PC-9 (cell line): Measurements from ENCODE around the gene CLIC5. TPM values are rescaled to one million over a fixed set of nuclear protein-coding genes. Genes with fewer than 3 reads are reported as not detected.

Experiments
- BruUV-seq: library from RNA; stranded (reverse); fragments of 400-500 nt; replicated peaks from 2 replicates; lab custom pipeline; 2021; lab: Mats Ljungman, UMichigan
- CTCF ChIA-PET: fragments of 300-600 bp; sonication (Branson Sonifier 250); formaldehyde crosslinking; loops from one replicate; lab custom pipeline; 2022; ENCODE audit warnings: antibody characterized with exemption; lab: Charles Lee
- POLR2A ChIA-PET: fragments of 300-600 bp; sonication (Branson Sonifier 250); formaldehyde crosslinking; loops from one replicate; lab custom pipeline; 2022; ENCODE audit warnings: antibody characterized with exemption; ENCODE audit not compliant: unreplicated experiment; lab: Charles Lee
- DNase-seq, 2 experiments: peaks; one replicate each; pipeline versions ENCODE4 v3.0.0 to v3.0.0-alpha.2; 2015 to 2022; ENCODE audit warnings: mixed read lengths in 1 of 2
- H2AFZ ChIP-seq: fragments of 200-600 bp; sonication (generic); 2 replicates; pipeline ENCODE4 v1.8.1; 2017; ENCODE audit warnings: antibody characterized with exemption
- H3F3A ChIP-seq: fragments of 200-600 bp; sonication (generic); 2 replicates; pipeline ENCODE4 v1.8.1; 2017; ENCODE audit warnings: antibody characterized with exemption, mild to moderate bottlenecking, low read depth; ENCODE audit not compliant: insufficient read depth
- H3K27ac ChIP-seq: fragments of 200-600 bp; sonication (generic); 2 replicates; pipeline ENCODE4 v1.6.1; 2016; ENCODE audit warnings: mixed run types
- H3K27me3 ChIP-seq: fragments of 200-600 bp; sonication (generic); 2 replicates; pipeline ENCODE4 v1.6.1; 2016; ENCODE audit warnings: low read depth, mixed run types; ENCODE audit not compliant: insufficient read depth
- H3K36me3 ChIP-seq: fragments of 200-600 bp; sonication (generic); 2 replicates; pipeline ENCODE4 v1.6.1; 2016; ENCODE audit warnings: low read depth, mixed run types
- H3K4me1 ChIP-seq: fragments of 200-600 bp; sonication (generic); replicated peaks from 2 replicates; pipeline ENCODE4 v1.6.1; 2016; ENCODE audit warnings: mixed run types; ENCODE audit not compliant: insufficient read depth
- H3K4me2 ChIP-seq: fragments of 200-600 bp; sonication (generic); 2 replicates; pipeline ENCODE4 v1.6.1; 2017; ENCODE audit warnings: mixed run types
- H3K4me3 ChIP-seq: fragments of 200-600 bp; sonication (generic); 2 replicates; pipeline ENCODE4 v1.6.1; 2016; ENCODE audit warnings: mixed run types
- H3K79me2 ChIP-seq: fragments of 200-600 bp; sonication (generic); 2 replicates; pipeline ENCODE4 v1.6.1; 2017; ENCODE audit warnings: low read depth, mixed run types
- H3K9me2 ChIP-seq: fragments of 200-600 bp; sonication (generic); 2 replicates; pipeline ENCODE4 v1.8.1; 2017; ENCODE audit warnings: mild to moderate bottlenecking; ENCODE audit not compliant: insufficient read depth
- H3K9me3 ChIP-seq: fragments of 200-600 bp; sonication (generic); 2 replicates; pipeline ENCODE4 v1.8.1; 2016; ENCODE audit warnings: low read depth; ENCODE audit not compliant: insufficient read depth
- H4K20me1 ChIP-seq: fragments of 200-600 bp; sonication (generic); 2 replicates; pipeline ENCODE4 v1.8.1; 2017; ENCODE audit not compliant: insufficient read depth
- EZH2 ChIP-seq: fragments of 200-600 bp; sonication (generic); IDR thresholded peaks from 2 replicates; pipeline ENCODE4 v1.8.0; 2017; ENCODE audit warnings: antibody characterized with exemption, low read depth
- intact Hi-C: fragments of 100-400 bp; cut with micrococcal nuclease; formaldehyde crosslinking; loops from one replicate; pipeline ENCODE4 v1.10.0; 2022; ENCODE audit not compliant: unreplicated experiment
- total RNA-seq: library from RNA; stranded (reverse); gene quantifications from 2 replicates; pipeline ENCODE4 v1.2.3, GENCODE V29; 2021
- TF ChIP-seq, protein P1 (sequence below): fragments of 200-600 bp; sonication (generic); conservative IDR thresholded peaks from 2 replicates; pipeline ENCODE4 v1.6.1; 2017; ENCODE audit warnings: mixed run types, antibody characterized with exemption, mild to moderate bottlenecking, moderate library complexity

The CLIC5 gene
- total RNA-seq, 1 experiment from 2014 or later, result 2.0 TPM

- H3F3A ChIP-seq, result no peaks in the 10 kb centered on the region
- H3K4me2 ChIP-seq, result no peak overlapping the region
- H3K36me3 ChIP-seq, result no peaks in the 10 kb centered on the region
- no peak overlapping the region for H2AFZ ChIP-seq
- no peaks in the 10 kb centered on the region for H3K9me3 ChIP-seq
- POLR2A ChIA-PET, result interaction anchor here (0.5 kb wide), 1 partner anchor 878 kb away, joined by 3 read pairs; no protein-coding TSS in a partner anchor
- intact Hi-C loops, result no loop called here
- H3K27ac ChIP-seq, result no peak overlapping the region
- H3K79me2 ChIP-seq, result no peaks in the 10 kb centered on the region
- H3K27me3 ChIP-seq, result no peaks in the 10 kb centered on the region
- CTCF ChIA-PET, result no interaction called here
- no TSS peak for BruUV-seq
- H3K4me1 ChIP-seq, result peaks cover 13% of the 10 kb centered on the region
- H3K4me3 ChIP-seq, result no peak overlapping the region
- no peak for DNase-seq
- H4K20me1 ChIP-seq, result no peaks in the 10 kb centered on the region
- TF ChIP-seq EZH2, result no peak
- TF ChIP-seq, protein P1, sequence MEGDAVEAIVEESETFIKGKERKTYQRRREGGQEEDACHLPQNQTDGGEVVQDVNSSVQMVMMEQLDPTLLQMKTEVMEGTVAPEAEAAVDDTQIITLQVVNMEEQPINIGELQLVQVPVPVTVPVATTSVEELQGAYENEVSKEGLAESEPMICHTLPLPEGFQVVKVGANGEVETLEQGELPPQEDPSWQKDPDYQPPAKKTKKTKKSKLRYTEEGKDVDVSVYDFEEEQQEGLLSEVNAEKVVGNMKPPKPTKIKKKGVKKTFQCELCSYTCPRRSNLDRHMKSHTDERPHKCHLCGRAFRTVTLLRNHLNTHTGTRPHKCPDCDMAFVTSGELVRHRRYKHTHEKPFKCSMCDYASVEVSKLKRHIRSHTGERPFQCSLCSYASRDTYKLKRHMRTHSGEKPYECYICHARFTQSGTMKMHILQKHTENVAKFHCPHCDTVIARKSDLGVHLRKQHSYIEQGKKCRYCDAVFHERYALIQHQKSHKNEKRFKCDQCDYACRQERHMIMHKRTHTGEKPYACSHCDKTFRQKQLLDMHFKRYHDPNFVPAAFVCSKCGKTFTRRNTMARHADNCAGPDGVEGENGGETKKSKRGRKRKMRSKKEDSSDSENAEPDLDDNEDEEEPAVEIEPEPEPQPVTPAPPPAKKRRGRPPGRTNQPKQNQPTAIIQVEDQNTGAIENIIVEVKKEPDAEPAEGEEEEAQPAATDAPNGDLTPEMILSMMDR, result no peak
- no peaks in the 10 kb centered on the region for H3K9me2 ChIP-seq
Measured at GRCh38 chr6:45969026-45969425, 46.6 kb downstream of the CLIC5 start.

DNA sequence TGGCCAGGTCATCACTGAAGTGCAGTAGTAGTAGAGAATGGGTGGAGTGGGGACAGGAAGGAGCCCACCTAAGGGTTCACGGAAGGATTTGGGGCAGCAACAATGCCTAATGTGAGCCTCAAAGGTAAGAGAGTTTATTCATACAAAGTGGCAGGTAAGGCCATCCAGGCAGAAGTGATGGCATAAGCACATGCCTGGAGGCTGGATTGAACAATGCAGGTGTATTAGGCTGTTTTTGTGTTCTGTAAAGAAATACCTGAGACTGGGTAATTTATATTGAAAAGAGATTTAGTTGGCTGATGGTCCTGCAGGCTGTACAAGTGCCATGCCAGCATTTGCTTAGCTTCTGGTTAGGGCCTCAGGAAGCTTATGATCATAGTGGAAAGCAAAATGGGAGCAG lies 48.3 kb downstream of the CLIC5 start:
- CTCF ChIA-PET, result no interaction called here
- Histone ChIP-seq H3K9me3 (no peaks in the 10 kb centered on the region), H3K4me3 (no peak overlapping the region), H3K36me3 (no peaks in the 10 kb centered on the region), H3K79me2 (no peaks in the 10 kb centered on the region), H3K4me1 (peaks cover 13% of the 10 kb centered on the region), H3K4me2 (no peak overlapping the region), H3K27ac (no peak overlapping the region), H3K27me3 (no peaks in the 10 kb centered on the region), H3K9me2 (no peaks in the 10 kb centered on the region), H3F3A (no peaks in the 10 kb centered on the region), H2AFZ (no peak overlapping the region), H4K20me1 (no peaks in the 10 kb centered on the region)
- TF ChIP-seq, protein P1, result no peak
- TF ChIP-seq EZH2, result no peak
- BruUV-seq, result no TSS peak
- intact Hi-C loops, result no loop called here
- DNase-seq, result no peak
- POLR2A ChIA-PET, result no interaction called here

DNA sequence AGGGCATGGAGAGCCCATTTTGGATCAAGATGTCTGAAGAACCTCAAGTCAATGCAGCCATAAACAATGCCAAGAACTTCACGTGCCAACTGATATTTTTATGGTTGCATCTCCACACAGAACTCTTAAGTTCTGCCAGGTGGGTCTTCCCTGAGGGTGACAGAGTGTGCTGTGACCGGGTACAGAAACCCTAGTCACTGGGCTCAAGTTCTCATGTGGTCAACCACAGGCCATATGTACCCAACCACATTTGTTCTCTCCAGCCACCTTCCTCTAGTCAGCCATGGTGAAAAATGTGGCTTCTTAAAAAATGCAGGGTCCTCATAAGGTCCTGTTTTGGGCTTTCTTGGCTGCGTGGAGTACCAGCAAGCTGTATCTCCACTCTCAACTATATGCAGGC lies 48.9 kb downstream of the CLIC5 start:
- H3K9me2 ChIP-seq, result no peaks in the 10 kb centered on the region
- POLR2A ChIA-PET, result no interaction called here

More for the DNA sequence above, 48.9 kb downstream of the CLIC5 start:
- Histone ChIP-seq H3K27ac (no peak overlapping the region), H3K27me3 (no peaks in the 10 kb centered on the region), H3K4me1 (peaks cover 13% of the 10 kb centered on the region), H3K9me3 (no peaks in the 10 kb centered on the region), H3K4me2 (no peak overlapping the region), H3K79me2 (no peaks in the 10 kb centered on the region), H3F3A (no peaks in the 10 kb centered on the region), H2AFZ (no peak overlapping the region), H3K4me3 (no peak overlapping the region), H3K36me3 (no peaks in the 10 kb centered on the region), H4K20me1 (no peaks in the 10 kb centered on the region)
- no TSS peak for BruUV-seq
- CTCF ChIA-PET, result no interaction called here
- no peak for DNase-seq
- intact Hi-C loops, result no loop called here
- TF ChIP-seq EZH2, result no peak
- TF ChIP-seq, protein P1, result no peak
